ENCODE results near the gene PTS. TPM values are rescaled to one million over a fixed set of nuclear protein-coding genes. Genes with fewer than 3 reads are reported as not detected.

PTS gene
- total RNA-seq, 1 donor from 2014 or later, result 30.4 TPM

- Mint-ChIP-seq H3K36me3 (ENCODE audit: low read depth) (no peaks in the 10 kb centered on the region), H3K4me3 (no peak overlapping the region), H3K27me3 (no peaks in the 10 kb centered on the region), H3K9me3 (no peaks in the 10 kb centered on the region), H3K27ac (no peak overlapping the region), H3K4me1 (peaks cover 30% of the 10 kb centered on the region)
- ChIA-PET POLR2A (interaction anchor here (0.5 to 1.3 kb wide), 2 partner anchors 47 to 394 kb away, joined by 3 to 6 read pairs; no protein-coding TSS in a partner anchor), CTCF (no interaction called here)
- TF ChIP-seq, protein P1, sequence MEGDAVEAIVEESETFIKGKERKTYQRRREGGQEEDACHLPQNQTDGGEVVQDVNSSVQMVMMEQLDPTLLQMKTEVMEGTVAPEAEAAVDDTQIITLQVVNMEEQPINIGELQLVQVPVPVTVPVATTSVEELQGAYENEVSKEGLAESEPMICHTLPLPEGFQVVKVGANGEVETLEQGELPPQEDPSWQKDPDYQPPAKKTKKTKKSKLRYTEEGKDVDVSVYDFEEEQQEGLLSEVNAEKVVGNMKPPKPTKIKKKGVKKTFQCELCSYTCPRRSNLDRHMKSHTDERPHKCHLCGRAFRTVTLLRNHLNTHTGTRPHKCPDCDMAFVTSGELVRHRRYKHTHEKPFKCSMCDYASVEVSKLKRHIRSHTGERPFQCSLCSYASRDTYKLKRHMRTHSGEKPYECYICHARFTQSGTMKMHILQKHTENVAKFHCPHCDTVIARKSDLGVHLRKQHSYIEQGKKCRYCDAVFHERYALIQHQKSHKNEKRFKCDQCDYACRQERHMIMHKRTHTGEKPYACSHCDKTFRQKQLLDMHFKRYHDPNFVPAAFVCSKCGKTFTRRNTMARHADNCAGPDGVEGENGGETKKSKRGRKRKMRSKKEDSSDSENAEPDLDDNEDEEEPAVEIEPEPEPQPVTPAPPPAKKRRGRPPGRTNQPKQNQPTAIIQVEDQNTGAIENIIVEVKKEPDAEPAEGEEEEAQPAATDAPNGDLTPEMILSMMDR (IDR thresholded peaks at IDR 0.05), result no peak
- DNase-seq (no peak), ATAC-seq (ENCODE audit: low read depth) (no peak)
- intact Hi-C loops (cut with micrococcal nuclease), result no loop called here
Measured at GRCh38 chr11:112274007-112274783, 48.0 kb downstream of the PTS start.

DNA sequence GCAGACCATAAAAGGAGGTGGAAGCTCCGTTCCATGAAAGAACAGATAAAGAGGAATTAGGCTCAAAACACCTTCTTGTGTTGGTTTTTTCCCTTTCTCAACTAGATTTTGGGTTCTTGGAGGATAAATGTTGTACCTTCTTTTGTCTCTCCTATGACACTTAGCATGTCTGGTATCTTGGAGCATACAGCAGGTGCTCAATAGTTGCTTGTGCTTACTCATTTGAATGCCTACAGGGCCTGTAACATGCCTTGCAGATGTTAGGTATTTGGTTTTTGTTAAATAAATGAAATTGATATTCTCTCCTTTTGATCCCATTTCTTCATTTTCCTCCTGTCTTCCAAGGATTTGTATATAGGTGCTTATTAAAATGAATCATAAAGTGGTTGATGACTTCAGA, 50.8 kb downstream of the PTS start:
- peaks cover 26% of the 10 kb centered on the region for H3K4me1 Mint-ChIP-seq
- DNase-seq (no peak), ATAC-seq (ENCODE audit: low read depth) (no peak)
- ChIA-PET CTCF (interaction anchor here (9.7 kb wide), 1 partner anchor 58 kb away, joined by 166 read pairs; no protein-coding TSS in a partner anchor), POLR2A (no interaction called here)
- H3K27me3 Mint-ChIP-seq, result no peaks in the 10 kb centered on the region
- H3K27ac Mint-ChIP-seq, result no peak overlapping the region
- H3K4me3 Mint-ChIP-seq, result no peak overlapping the region
- no peaks in the 10 kb centered on the region for H3K36me3 Mint-ChIP-seq (ENCODE audit: low read depth)
- TF ChIP-seq, protein P1 (IDR thresholded peaks at IDR 0.05), result no peak
- no peaks in the 10 kb centered on the region for H3K9me3 Mint-ChIP-seq
- intact Hi-C loops (cut with micrococcal nuclease), result no loop called here

DNA sequence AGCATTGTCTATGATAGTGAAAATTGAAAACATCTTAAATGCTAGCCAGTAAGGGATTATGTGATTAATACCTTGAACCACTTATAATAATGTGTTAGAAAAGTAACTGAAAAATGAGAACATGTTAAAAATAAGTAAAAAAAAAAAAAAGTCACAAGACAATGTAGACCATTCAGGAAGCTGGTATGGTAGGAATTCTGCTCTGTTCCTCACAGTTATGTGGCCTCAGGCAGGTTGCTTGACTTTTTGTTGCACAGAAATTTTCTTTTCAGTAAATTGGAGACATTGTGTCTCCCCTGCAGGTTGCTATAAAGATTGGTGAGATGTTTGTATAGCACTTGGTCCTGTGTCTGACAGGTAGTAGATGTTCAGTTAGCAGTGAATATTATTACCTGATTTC, 51.7 kb downstream of the PTS start:
- CTCF ChIA-PET, result interaction anchor here (0.6 to 9.7 kb wide), 3 partner anchors 13 to 59 kb away, joined by 3 to 166 read pairs (median 6); no protein-coding TSS in a partner anchor
- DNase-seq, result no peak
- no peaks in the 10 kb centered on the region for H3K36me3 Mint-ChIP-seq (ENCODE audit: low read depth)

DNA sequence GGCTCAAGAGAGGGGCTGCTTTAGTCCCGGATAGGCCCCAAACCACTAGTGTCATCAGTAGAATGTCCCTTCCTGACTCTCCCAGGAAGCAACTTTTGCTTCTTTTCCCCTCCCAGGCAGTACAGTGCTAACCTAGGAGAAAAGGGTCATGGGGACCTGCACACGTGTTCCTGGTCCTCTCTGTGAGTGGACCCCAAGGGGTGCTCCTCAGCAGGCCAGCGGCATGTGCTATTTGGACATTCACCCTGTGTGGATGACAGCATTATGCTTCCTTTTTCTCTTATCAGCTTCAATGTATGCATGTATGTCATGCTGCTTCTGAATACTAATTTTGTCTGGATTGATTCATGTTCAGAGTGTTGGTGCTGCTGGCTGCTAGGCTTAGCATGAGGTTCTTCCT, 52.6 kb downstream of the PTS start:
- Mint-ChIP-seq H3K4me1 (peaks cover 19% of the 10 kb centered on the region), H3K27ac (no peak overlapping the region), H3K4me3 (no peak overlapping the region), H3K9me3 (no peaks in the 10 kb centered on the region), H3K27me3 (no peaks in the 10 kb centered on the region), H3K36me3 (ENCODE audit: low read depth) (no peaks in the 10 kb centered on the region)
- ChIA-PET POLR2A (no interaction called here), CTCF (interaction anchor here (0.6 to 9.7 kb wide), 5 partner anchors 14 to 341 kb away, joined by 3 to 166 read pairs (median 6); no protein-coding TSS in a partner anchor)
- DNase-seq (no peak), ATAC-seq (ENCODE audit: low read depth) (no peak)
- TF ChIP-seq, protein P1 (IDR thresholded peaks at IDR 0.05), result no peak
- intact Hi-C loops (cut with micrococcal nuclease), result no loop called here

More for the DNA sequence above, 51.7 kb downstream of the PTS start:
- peaks cover 22% of the 10 kb centered on the region for H3K4me1 Mint-ChIP-seq
- no peaks in the 10 kb centered on the region for H3K9me3 Mint-ChIP-seq
- no peaks in the 10 kb centered on the region for H3K27me3 Mint-ChIP-seq
- POLR2A ChIA-PET, result interaction anchor here (0.7 kb wide), 1 partner anchor 20 kb away, joined by 3 read pairs; no protein-coding TSS in a partner anchor
- ATAC-seq (ENCODE audit: low read depth), result no peak
- TF ChIP-seq, protein P1 (IDR thresholded peaks at IDR 0.05), result no peak
- H3K4me3 Mint-ChIP-seq, result no peak overlapping the region
- H3K27ac Mint-ChIP-seq, result no peak overlapping the region
- intact Hi-C loops (cut with micrococcal nuclease), result no loop called here

DNA sequence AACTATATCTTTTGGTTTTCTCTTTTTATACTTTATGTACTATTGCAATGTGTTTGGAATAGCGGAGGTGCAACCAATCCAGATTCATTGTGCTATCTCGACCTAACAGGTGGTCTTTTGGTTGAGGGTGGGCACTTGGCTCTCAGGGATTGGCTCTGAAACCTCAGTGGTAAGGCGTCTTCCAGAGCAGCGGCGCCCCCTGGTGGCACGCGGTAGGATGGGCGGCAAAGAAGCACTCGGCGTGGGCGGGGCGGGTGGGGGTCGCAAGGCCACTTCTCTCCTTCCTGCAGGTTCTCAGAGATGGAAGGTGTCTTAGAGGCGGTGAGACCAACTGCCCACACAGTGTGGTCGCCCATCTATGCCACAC, 53.7 kb downstream of the PTS start:
- no peaks in the 10 kb centered on the region for H3K9me3 Mint-ChIP-seq
- TF ChIP-seq, protein P1 (IDR thresholded peaks at IDR 0.05), result no peak

More for the DNA sequence above, 53.7 kb downstream of the PTS start:
- peak; percentile 75 for ATAC-seq (ENCODE audit: low read depth)
- Mint-ChIP-seq H3K27me3 (no peaks in the 10 kb centered on the region), H3K4me1 (peaks cover 19% of the 10 kb centered on the region), H3K36me3 (ENCODE audit: low read depth) (no peaks in the 10 kb centered on the region), H3K27ac (peak overlapping the region; percentile 80), H3K4me3 (peak overlapping the region; percentile 91)
- POLR2A ChIA-PET, result interaction anchor here (1.4 to 2.4 kb wide), 3 partner anchors 9 to 60 kb away, joined by 4 to 26 read pairs (median 4); partner anchors contain the start of gene PTS
- DNase-seq, result peak; percentile 73
- intact Hi-C loops (cut with micrococcal nuclease), result loop anchor here (1.0 to 10.0 kb wide), 9 partner anchors 53 to 1252 kb away; partner anchors contain the start of genes ALG9, CFAP68, FDXACB1 and PTS
- CTCF ChIA-PET, result interaction anchor here (0.6 to 9.7 kb wide), 23 partner anchors 9 to 1010 kb away, joined by 3 to 166 read pairs (median 4); partner anchors contain the start of genes CFAP68, PTS, SDHD and TIMM8B

Data from activated B cell treated with CpG ODN at 0.5 μM for 24 hours (primary cell).